NCI-H510A treated with DMSO at 0.1 percent for 48 hours (cell line): ENCODE data around the gene SLC16A3.

ENCODE experiments used
- DNase-seq: peaks from one replicate; lab custom pipeline; 2025; lab: John Stamatoyannopoulos, UW

Gene SLC16A3

DNA sequence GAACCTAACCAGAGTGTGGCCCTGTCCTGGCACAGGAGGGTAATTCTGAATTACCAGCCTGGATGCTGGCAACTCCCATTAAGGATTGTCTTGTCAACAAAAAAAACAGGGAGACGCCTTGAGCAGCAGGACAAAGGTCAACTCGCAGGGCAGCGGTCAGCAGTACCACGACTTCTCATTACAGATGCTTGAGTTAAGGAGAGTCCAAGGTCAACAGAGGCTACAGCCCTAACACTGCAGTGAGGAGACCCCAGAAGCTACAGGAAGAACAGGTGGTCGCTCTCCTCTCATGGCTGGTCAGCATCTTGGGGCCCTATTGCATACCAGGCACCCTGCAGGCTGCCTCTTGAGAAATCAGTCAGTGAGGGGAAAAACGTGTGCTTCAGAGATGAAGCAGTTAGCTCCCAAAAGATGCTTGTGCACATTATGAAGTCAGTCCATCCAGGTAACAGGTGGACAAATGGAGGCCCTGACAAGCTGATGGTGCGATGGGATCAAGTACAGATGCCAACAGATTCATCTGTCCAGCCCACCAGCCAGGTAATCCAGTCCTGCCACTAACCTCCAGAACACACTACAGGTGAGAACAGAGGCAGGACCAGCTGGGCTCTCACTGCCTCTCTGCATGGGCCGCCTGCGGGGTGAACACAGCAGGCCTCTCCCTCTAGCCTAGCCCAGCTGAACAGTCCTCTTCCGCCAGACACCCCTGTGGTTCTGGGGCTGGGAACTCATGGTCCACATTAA lies 40.5 kb downstream of the SLC16A3 start:
- no peak for DNase-seq

DNA sequence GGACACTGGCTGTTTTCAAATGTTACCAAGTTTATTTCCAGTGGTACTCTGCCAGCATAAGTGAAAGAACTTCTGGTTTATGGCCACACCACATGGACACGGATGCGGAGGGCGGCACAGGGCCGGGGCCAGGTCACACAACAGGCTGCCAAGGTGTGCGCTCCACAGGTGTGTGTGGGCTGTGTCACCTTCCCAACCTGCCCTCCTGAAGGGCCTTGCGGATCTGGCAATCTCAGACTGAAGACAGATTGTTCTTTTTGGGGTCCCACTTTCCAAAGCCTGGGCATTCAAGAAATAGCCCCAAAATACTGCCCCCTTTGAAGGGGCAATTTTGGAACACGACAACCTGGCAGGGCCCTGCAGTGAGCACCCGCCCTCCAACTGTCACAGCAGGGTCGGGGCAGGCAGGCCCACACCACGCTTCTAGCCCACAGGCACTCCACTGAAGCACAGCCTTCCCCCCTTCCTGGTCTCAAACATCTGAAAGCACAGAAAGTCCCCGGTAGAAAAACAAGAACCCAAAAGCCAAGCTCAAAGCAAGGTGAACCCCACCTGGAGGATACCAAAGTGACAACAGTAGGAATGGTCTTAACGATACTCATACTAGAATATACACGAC lies 41.1 kb downstream of the SLC16A3 start:
- no peak for DNase-seq

DNA sequence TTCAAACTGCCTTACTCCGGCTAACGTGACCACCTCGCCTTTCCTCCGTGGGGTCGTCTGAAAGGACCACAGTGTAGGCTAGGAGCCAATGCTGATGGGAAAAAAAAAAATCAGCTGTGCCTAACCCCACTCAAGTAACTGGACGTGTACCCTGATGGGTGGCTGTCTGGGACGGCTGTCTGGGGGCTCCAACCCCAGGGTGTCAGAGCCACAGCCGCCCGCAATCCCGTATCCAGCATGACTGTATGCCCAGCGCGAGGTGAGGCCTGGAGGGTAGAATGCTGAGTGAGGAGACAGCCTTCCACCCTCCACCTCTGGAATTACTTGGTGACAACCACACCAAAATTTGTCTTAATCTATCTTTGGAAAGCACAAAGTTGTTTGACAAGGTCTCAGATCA lies 41.8 kb downstream of the SLC16A3 start:
- no peak for DNase-seq

DNA sequence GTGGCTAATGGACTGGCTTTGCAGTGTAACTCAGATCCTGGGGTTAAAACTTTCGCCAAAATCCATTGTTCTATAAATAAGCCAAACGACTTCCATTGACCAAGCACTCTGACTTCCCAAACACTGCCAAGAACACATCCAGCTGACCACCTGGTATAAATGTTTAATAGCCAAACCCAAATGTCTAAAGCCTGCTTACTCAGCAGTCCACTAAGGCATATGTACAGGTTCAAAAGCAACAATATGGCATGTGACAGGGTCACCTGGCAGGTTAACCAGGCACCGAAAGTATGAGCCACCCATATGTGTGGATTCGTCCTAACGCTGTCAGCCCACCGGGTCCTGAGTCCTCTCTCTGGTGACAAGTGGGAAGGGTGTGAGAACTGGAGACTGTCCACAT lies 42.6 kb downstream of the SLC16A3 start:
- DNase-seq, result no peak

DNA sequence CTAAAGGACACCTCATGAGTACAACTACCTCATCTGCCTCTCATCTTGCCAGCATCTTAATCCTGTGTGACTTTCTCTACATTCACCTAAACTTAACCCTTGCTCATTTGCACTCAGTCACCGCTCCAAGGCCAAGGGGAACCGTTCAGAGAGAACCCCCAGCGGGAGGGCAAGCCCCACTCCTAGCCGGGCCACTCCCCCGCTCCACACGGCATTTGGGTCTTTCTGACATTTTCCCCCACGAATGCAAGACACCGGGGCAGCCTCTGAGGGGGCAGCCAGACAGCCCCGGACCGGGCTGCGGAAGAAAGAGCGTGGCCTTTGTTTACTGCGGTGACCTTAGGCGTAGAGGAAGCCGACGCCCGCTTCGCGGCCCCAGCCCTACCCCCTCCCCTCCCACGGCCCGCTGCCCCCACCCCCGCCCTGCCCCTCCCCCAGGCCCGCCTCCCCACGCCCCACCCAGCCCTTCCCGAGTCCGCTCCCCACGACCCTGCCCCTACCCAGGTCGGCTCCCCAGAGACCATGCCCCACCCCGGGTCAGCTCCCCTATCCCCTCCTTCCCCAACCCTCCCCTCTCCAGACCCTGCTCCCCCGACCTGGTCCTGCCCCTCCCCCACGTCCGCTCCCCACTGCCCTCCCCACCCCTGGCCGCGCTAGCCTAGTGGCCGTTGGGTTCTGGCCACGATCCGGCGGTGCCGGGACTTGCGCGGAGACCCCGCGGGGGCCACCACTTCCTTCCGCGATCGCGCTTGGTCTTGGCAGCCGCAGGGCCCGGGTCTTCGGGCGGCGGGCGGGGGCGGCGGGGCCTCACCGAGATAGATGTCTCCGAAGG lies 43.9 kb downstream of the SLC16A3 start:
- no peak for DNase-seq

DNA sequence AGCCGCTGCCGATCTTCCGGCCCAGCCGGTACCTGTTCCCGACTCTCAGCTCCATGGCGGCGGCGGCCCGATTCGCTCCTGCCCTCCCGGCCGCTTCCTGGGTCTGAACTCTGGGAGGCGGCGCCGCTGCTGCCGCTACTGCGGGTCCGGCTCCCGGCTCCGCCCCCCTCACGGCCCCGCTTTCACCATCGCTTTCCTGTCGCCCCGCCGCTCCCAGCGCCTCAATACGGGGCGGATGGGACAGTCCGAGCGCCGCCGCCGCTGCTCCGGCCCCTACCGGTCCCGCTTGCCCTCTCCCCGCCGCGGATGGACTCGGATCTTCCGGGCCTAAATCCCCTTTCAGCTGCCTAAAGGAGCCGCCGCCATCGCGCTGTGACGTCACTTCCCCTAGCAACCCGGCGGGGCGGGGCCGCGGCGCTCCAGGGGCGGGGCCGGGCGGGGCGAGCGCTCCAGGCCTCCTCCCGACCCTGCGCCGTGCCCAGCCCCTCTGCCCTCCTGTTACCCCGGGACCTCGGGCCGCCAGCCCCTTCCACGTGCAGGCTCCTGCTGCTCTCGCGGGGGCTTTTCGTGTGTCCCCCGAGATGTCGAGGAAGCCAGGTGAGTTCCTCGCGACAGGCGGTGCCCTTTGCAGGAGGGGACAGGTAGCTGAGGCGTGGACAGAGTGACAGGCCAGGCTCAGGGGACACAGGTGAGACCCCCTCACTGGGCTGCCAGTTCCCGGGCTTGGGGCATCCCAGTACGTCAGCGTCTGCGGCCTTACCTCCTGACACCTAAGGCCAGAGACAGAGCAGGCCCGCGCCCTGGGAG lies 44.7 kb downstream of the SLC16A3 start, which contains the start of gene CSNK1D:
Gene CSNK1D, minus strand, starts transcription at position 374 of the 807 bp plus-strand sequence. Its CDS starts 319 bp downstream, at position 55.
- peak; percentile 86 for DNase-seq

DNA sequence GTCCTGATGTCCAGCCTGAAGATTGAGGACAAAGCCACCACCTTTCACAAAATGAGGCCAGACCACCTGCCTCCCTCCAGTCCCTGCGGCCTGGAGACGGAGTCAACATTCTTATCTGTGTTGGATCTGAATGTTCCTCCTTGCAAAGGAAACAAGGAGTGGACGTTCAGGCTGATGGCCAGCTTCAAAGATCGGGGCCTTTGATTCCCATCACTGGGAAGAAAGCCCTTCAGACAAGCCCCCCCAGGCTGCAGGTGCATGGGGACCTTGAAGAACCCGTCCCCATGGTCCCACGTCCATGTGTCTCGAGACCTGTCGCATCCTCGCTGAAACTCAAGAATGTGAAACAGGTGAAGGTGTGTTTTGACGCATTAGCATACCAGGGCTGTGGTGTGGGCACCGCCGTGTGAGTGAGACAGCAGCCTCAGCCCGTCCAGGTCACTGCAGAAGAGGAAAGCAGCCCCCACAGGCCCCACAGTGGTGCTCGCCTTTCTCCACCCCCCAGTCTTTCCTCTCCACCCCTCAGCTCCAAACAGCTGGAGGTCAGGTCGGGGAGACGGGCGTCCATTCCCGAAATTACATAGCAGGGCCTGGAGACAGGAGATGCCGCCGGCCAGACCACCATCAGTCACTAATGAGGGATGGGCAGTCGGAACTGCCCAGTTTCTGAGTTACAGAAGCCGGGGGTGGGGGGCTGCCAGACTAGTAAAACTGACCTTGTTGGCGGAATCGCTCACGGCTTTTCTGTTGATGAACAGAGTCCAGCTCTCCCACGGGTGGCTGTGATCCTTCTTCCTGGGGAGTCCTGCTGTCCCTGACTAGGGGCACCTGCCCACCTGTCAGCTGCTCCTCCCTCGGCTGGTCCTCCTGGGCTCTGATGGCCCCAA lies 45.5 kb downstream of the SLC16A3 start:
- DNase-seq, result no peak

DNA sequence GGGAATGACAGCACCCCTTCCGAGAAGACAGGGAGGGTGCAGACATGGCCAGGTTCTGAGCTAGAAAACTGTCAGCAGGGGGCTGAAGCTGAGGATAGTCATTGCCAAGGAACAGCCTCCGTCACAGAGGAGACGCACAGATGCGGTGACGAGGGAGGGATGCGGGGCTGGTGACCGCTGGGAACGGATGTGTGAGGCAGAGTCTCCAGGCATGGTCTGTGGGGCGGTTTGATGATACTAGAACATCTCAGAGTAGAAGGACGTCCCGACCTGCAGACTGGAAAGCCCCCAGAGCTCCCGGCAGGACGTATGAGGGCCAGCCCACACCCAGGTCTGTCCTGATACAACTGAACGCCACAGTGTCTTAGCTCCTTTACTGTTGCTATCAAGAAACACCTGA lies 46.5 kb downstream of the SLC16A3 start:
- DNase-seq, result no peak

DNA sequence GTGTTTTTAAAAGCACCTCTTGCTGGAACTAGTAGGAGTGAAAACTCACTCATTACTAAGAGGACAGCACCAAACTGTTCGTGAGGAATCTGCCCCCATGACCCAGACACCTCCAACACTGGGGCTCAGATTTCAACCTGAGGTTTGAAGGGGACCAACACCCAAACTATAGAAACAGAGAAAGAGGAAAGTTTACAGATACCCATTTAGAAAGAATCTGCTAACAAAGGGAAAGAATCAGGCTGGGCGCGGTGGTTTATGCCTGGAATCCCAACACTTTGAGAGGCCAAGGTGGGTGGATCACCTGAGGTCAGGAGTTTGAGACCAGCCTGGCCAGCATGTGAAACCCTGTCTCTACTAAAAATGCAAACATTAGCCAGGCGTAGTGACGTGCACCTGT lies 48.1 kb downstream of the SLC16A3 start:
- DNase-seq, result no peak

DNA sequence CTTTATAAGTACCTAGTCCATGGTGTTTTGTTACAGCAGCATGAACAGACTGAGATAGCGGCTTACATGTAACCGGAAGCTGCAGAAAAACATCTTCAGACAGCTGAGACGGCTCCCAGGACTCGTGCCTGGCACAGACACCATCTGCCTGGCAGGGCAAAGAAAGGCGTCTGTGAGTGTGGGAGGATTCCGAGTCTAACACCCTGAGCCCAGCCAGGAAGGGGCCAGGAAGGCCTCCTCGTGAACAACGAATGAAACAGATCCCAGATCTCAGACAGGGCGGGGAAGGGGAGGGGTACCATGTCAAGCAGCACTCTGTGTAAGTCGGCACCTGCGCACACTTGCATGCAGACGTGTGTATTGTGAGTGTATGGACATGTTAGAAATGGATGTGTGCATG lies 49.0 kb downstream of the SLC16A3 start:
- DNase-seq, result no peak

DNA sequence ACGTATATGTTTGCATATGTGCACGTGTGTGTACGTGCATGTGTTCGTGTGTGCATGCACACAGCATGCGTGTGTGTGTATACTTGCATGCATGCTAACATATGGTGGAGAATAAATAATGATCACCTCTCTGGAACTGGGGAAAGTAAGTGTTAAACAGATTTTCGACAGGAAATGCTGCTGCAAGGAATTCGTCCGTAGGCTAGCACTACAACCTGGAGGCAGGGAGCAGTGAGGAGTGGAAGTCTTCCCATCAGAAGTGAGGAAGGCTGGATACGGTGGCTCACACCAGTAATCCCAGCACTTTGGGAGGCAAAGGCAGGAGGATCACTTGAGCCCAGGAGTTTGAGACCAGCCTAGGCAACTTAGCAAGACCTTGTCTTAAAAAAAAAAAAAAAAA lies 49.5 kb downstream of the SLC16A3 start:
- no peak for DNase-seq

DNA sequence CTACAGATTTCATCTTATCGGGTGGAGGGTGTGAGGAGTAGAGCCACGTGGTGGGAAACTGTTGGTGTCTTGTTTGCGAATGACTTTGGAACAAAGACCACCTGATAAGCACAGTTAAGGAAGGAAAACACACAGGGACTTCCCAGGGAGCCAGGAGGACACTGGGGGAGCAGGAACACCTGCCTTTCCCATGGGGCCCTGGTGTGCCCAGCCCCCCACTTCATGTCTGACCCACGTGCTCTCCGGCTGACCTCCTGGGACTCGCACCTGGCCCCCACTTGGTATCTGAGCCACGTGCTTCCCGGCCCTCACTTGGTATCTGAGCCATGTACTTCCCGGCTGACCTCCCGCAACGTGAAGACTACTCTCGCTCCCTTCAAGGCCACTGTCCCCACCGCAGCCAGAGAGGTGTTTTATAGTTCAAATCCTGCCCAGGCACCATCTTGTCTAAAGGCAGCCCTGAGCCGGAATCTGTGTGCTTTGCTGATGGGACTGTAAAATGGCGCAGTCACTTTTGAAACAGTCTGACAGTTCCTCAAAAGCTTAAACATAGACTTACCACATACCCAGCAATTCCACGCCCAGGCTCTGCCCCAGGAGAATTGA lies 50.0 kb downstream of the SLC16A3 start:
- DNase-seq, result no peak

DNA sequence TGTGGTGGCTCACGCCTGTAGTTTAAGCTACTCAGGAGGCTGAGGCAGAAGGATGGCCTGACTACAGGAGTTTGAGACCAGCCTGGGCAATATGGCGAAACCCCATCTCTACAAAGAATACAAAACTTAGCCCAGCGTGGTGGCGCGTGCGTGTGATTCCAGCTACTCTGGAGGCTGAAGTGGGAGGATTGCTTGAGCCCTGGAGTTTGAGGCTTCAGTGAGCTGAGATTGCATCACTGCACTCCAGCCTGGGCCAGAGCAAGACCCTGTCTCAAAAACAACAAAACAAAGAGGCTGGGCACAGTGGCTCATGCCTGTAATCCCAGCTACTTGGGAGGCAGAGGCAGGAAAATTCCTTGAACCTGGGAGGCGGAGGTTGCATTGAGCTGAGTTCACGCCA lies 51.7 kb downstream of the SLC16A3 start:
- DNase-seq, result no peak

DNA sequence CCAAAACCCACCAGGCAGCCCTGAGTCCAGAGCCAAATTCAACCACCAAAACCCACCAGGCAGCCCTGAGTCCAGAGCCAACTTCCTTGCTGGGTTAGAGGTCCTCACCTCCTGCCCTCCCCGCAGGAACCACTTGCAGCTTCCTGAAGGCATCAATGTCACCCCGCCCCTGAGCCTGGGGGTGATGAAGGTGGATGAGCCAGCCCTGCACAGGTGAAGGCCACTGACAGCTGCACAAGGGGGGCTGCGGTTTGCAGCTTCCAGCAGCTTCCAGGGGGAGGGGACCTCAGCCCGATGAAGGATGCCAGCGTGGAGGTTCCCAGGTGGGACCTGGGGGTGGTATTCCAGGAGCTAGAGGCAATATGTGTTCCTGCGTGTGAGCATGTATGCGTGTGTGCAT lies 52.2 kb downstream of the SLC16A3 start:
- no peak for DNase-seq

DNA sequence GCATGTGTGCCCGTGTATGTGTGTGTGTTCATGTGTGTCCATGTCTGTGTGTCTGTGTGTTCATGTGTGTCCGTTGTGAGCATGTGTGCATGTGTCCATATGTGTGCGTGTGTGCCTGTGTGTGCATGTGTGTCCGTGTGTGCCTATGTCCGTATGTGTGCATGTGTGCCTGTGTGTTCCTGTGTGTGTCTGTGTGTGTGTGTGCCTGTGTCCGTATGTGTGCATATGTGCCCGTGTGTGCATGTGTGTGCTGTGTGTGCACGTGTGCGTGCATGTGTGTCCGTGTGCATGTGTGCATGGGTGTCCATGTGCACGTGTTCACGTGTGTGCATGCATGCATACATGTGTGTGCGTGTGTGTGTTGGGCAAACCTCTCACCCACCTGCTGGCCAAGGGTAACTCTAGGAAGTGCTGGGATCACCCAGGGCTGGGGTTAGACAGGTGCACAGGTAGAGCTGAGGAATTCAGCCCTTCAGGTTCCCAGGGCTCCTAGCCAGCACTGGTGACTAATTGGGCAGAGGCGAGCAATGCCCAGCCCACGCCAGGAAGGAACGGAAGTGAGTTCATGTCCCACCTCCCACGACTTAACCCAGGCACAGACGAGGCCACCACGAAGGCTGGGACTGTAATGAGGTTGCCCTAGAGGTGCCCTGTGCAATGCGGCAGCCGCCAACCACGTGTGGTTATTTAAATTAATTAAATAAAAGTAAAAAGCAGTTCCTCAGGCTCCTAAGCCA lies 52.8 kb downstream of the SLC16A3 start:
- no peak for DNase-seq

DNA sequence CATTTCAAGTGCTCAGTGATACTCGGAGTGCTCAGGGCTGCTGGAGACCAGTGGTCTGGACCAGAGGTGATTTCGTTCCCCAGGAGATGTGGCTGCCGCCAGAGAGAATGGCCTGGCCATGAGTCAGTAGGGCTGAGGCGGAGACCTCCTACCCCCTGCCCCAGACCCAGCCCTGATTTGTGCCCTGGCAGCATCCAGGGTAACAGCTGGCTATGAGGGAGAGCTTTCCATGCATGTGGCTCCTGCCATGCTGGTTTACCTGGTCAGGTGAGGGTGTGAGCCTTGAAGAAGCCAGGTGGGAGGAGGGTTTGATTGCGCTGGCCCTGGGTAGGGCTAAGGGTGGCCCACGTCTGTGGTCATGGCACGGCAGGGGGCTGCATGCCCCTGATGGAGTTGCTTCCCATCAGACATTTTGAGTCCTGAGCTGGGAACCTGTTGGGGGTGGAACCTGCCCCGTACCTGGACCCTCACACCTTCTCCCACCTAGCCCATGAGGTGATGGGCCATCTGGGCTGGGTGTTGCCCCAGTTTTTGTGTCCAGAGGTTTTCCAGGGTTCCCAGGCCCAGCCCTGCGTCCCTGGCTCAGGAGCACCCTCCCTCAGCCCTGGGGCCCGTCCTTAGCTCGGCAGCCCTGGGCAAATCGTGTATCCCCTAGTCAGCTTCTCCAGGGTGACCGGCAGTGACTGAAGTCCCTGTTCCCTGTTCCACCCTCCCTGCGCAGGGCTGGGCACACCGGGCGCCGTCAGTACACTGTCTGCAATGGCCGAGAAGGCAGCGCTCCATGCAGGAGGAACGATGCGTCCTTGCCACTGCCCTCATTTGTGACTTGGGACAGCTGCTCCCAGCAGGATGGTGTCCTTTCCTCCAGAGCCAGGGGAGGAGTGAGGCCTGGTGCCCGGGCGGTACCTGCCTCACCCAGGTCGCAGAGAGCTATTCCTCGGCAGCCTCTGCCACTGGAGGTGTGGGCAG lies 53.7 kb downstream of the SLC16A3 start:
- no peak for DNase-seq

DNA sequence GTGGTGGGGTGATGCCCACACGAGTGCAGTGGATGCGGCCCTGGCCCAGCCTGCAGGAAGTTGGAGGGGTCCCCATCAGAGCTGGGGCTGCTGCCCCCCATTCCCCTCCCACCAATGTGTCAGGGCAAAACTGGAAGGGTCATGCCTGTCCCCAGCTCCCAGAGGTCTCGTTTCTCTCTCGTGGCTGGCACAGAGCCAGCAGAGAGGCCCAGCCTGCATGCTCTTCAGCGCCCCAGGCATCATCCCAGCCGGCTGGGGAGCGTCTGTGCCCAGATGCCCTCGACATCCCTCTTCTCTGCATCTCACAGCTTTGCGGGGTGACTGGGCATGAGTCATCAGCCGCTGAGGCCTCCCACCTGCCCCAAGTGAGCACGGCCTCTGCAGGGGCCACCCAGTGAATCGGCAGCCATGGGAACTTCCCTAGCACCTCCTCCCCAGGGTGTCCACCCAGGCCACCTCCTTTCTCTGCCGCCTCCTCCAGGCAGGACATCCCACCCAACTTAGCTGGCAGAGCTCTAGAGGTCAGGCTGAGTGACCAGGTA lies 54.4 kb downstream of the SLC16A3 start:
- DNase-seq, result peak; percentile 30

DNA sequence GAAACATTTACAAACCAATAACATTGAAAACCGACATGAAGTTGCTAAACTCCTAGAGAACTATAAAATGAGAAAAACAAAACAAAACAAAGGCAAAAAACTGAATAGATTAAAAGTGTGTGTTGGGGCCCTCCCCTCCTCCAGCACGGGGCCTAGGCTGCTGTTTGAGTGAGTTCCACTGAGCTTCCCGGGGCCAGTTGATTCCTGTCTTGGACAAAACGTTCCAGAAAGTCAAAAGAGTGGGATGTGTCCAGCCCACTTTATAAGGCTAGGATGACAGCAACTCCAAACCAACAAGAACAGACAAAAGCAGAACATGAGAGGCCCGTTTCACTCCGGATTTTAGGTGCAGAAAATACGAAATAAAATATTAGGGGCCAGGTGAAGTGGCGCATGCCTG lies 56.3 kb downstream of the SLC16A3 start:
- no peak for DNase-seq
